Non-pigmented ciliary epithelial cell (primary cell): ENCODE data around the gene ALPK3.
A peak's percentile ranks its signal among the peaks of the same experiment; 100 is the strongest.

Experiments used
- DNase-seq: peaks from one replicate; pipeline ENCODE4 v3.0.0-alpha.2; 2010; ENCODE audit warnings: low read depth

The ALPK3 gene

DNA sequence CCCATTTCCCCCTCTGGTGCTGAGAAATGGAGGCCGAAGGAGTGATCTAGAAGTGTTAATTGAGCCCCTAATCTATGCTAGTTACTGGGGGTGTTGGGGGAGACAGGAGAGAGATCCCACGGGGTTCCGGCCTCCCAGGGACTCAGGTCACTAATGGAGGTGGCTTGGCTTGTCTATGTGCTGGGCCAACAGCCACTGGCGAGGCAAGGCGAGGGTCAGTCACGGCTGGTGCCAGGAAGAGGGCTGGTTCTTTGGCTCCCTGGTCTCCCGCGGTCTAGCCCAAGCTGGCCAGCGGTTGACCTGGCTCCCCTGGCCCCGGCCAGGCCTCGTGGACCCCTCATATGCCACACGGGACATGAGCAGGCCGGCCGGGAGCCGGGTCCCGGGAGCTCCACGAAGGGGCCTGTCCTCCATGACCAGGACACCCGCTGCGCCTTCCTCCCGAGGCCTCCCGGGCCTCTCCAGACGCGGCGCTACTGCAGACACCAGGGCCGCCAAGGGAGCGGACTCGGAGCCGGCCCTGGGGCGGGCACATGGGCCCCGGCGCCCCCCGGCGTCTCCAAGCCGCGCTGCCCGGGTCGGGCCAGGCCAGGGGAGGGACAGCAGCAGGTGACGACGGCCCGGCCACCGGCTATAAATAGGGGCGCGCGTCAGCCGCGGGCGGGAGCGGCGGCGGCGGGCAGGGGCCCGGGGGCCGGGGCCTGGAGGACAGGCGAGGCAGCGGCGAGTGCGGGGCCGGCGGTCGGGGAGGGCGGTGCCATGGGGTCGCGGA, at the start of gene ALPK3:
TSS of gene ALPK3 (plus strand) at position 663 of the 772 bp plus-strand sequence. CDS start at position 760, 97 bp downstream.
- no peak for DNase-seq

- DNase-seq, result no peak
These were observed 45.1 kb upstream of the ALPK3 start for GRCh38 chr15:84772031-84772430.

- no peak for DNase-seq
These were observed 44.7 kb upstream of the ALPK3 start for GRCh38 chr15:84772467-84772866.

- DNase-seq, result no peak
These were observed 43.4 kb upstream of the ALPK3 start for GRCh38 chr15:84773716-84774115.

DNA sequence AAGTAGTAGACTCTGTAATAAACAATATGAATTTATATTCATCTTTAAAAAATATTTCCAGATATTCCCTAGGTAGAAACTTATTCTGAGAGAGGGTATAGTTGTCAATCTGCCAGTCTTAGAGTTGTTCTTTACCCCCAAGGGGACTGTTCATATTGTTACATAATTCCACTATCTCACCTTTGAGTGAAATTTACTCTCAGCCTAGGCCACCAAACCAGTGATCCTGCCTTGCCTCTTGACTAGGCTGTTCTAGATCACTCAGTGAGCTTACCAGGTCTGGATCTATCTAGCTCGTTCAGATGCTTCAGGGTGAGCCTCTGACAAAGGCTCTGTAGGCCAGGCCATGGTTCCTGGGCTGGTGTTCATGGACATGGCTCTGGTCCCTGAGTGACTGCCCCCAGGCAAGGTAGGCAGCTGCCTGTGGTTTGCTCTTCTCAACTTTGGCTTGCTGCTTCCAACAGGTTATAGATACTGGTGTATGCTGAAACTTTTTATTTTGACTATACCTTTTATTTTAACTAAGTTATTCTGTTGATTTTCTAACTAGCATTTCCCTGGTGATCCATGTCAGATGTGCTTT, 41.2 kb upstream of the ALPK3 start:
- DNase-seq, result no peak

DNA sequence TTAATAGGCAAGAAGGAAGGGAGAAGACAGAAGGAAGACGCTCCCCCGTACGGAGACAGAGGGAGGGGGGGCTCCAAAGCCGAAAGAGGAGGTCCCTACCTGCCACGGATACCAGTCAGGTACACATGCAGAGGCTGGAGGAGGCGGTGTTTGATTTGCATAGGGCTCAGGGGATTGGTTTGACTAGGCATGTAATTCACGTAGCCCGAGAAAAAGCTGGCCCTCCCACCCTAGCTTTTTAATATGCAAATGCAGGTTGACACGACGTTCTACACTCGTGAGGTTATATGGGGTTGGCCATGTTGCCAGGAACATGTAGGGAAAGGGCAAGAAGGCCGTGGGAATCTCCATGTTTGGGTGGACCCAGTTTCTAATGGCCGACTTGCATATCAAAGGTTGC, 39.0 kb upstream of the ALPK3 start:
- no peak for DNase-seq

GRCh38 chr15:84780492-84780891, 36.7 kb upstream of the ALPK3 start:
- DNase-seq, result no peak

DNA sequence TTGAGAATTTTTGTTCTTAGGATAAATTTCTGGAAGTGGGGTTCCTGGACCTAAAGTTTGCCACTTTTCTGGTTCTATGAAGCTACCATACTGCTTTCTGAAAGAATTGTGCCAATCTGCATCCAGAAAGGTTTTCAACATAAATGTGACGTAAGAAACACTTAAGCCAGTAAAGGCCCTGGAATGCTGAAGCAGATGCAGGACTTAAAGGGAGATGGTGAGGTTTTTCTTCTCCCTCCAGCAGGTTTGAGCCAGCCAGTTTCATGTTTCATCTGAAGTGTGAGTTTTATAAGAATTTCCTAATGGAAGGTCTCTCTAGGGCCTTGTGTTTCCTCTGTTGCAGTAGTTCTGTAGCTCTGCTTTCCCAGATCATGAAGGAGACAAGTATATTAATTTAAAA, 35.7 kb upstream of the ALPK3 start:
- no peak for DNase-seq

DNA sequence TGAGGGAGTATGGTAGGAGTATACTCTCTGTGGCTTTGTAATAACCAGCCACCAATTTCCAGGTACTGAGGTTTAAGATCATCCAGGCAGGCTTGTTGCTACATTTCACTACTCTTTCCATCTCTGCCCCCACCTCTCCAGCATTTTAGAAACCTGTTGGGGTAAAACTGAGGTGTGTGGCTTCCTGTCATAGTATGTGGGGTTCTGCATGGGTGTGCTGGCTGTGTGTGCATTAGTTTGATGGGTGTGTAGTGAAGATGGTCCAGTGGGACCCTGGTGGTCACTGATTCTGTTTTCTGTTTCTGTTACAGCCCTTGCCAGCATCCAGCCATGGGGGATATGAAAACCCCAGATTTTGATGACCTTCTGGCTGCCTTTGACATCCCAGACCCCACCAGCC, 34.8 kb upstream of the ALPK3 start:
- DNase-seq, result no peak

- no peak for DNase-seq
These were observed 33.5 kb upstream of the ALPK3 start for GRCh38 chr15:84783493-84784251.

DNA sequence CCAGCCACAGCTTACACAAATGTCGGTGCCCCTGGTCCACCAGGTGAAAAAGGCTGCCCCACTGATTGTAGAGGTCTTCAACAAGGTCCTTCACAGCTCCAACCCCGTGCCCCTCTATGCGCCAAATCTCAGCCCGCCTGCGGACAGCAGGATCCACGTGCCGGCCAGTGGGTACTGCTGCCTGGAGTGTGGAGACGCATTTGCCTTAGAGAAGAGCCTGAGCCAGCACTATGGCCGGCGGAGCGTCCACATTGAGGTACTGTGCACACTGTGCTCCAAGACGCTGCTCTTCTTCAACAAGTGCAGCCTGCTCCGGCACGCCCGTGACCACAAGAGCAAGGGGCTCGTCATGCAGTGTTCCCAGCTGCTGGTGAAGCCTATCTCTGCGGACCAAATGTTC, 32.9 kb upstream of the ALPK3 start:
- DNase-seq, result no peak

DNA sequence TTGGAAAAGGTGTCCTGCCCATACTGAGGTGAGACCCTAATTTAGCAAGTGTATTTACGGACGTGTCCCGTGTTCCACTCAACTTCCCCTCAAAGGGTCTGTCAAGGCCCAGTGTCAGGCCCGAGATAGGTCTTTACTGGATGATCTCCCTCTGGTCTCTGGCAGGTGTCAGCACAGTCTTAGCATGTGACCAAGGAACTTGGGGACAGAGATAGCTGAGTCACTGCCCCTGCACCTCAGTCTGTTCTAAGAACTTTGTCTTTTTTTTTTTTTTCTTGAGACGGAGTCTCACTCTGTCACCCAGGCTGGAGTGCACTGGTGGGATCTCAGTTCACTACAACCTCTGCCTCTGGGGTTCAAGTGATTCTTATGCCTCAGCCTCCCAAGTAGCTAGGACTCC, 32.1 kb upstream of the ALPK3 start:
- DNase-seq, result no peak

DNA sequence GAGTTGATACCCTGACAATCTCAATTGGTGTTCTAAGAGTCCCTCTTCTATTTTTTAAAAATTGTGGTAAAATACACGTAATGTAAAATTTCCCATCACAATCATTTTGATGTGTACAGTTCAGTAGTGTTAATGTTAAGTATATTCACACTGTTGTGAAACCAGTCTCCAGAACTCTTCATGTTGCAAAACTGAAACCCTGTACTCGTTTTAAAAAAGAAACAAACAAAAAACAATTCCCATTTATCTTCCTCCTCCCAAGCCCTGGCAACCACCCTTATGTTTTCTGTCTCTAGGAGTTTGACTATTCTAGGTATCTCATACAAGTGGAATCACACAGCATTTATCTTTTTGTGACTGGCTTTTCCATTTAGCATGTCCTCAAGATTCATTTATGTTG, 28.7 kb upstream of the ALPK3 start:
- no peak for DNase-seq

DNA sequence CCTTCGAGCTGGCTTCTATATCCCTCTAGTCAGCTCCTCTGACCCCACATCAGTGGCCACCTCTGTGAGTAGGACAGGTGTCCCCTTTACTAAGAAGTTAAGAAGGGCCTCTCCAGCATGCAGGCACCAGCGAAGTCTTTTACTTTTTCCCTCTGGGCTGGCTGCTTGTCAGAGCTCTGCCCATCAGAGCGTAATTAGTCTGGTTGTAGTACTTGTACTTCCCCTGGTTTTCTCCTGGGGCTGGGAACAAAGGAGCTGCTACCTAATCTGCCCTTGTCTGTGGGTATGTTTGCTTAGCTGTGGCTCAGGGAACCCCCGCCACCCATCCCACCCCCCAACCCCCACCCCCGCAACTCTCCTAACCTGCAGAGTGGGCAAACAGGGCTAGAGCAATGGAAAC, 27.4 kb upstream of the ALPK3 start:
- no peak for DNase-seq

- DNase-seq, result no peak
These were observed 26.5 kb upstream of the ALPK3 start for GRCh38 chr15:84790676-84791075.

- no peak for DNase-seq
These were observed 25.4 kb upstream of the ALPK3 start for GRCh38 chr15:84791763-84792162.

- DNase-seq, result no peak
These were observed 23.6 kb upstream of the ALPK3 start for GRCh38 chr15:84793431-84794161.

GRCh38 chr15:84794162-84794547, 23.0 kb upstream of the ALPK3 start:
- no peak for DNase-seq

DNA sequence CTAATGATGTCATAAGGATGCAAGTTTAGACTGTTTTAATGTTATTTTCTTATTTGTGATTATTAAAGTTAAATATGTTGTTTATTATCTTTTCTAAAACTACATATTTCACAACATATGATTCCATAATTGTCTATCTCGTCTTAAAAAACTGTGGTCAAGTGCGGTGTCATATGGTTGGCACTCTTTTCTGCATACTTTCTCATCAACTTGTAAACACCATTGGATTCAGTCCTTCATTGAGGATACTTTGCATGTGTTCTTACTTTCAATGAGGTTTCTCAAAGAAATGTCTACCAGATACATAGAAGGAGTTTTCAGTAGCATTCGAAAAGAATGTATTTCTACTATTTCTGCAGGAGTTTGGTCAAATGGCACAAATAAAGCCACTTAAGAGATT, 22.0 kb upstream of the ALPK3 start:
- DNase-seq, result no peak

GRCh38 chr15:84797212-84797611, 19.9 kb upstream of the ALPK3 start:
- DNase-seq, result peak; percentile 58

DNA sequence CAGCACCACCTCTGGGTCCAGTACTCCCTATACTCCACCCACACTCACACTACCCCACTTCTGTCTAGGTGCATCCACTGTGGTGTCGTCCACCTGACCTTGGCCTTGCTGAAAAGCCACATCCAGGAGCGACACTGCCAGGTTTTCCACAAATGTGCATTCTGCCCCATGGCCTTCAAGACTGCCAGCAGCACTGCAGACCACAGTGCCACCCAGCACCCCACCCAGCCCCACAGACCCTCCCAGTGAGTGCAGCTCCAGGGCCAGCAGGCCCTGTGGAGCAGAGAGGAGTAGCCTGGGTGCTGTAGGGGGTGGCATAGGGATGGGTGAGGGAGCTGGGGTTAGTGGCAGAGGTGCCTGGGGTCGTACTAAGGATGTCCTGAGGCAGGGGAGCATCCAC, 19.4 kb upstream of the ALPK3 start:
- no peak for DNase-seq

- no peak for DNase-seq
These were observed 18.7 kb upstream of the ALPK3 start for GRCh38 chr15:84798436-84798946.
